Measurements from ENCODE around the gene FBXW9. TPM values are rescaled to one million over a fixed set of nuclear protein-coding genes. Genes with fewer than 3 reads are reported as not detected.

The FBXW9 gene
- total RNA-seq, 2 experiments from 2014 or later, result 2.2 to 2.4 TPM

DNA sequence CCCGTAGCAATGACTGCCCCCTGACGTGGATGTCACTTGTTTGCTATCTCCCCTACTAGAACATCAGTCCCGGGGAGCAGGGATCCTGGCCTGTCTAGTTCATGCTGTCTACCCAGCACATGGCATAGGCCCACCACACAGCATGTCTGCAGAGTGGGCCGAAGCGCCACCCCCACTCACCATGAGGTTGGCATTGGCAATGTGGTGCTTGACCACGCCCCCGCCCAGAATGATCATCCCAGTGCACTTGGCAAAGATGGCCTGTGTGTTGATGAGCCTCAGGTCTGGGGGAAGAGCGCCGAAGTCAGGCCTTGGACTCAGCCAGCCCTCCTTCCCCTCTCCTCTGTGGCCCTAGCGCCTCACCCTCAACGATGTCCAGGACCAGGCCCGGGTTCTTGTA lies 19.5 kb downstream of the FBXW9 start:
- TF ChIP-seq, protein P1, sequence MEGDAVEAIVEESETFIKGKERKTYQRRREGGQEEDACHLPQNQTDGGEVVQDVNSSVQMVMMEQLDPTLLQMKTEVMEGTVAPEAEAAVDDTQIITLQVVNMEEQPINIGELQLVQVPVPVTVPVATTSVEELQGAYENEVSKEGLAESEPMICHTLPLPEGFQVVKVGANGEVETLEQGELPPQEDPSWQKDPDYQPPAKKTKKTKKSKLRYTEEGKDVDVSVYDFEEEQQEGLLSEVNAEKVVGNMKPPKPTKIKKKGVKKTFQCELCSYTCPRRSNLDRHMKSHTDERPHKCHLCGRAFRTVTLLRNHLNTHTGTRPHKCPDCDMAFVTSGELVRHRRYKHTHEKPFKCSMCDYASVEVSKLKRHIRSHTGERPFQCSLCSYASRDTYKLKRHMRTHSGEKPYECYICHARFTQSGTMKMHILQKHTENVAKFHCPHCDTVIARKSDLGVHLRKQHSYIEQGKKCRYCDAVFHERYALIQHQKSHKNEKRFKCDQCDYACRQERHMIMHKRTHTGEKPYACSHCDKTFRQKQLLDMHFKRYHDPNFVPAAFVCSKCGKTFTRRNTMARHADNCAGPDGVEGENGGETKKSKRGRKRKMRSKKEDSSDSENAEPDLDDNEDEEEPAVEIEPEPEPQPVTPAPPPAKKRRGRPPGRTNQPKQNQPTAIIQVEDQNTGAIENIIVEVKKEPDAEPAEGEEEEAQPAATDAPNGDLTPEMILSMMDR (IDR thresholded peaks at IDR 0.05), result no peak
- POLR2A ChIA-PET, result interaction anchor here (1.1 to 1.4 kb wide), 2 partner anchors 8 to 57 kb away, joined by 4 read pairs; a partner anchor contains a TSS
- Histone ChIP-seq H3K4me3 (ENCODE audit: low read length) (no peak overlapping the region), H3K36me3 (ENCODE audit: insufficient read depth, low read length) (peaks cover 75% of the 10 kb centered on the region), H3K27ac (ENCODE audit: low read depth in 1 of 2, low read length in 2 of 2) (no peak overlapping the region), H3K4me1 (ENCODE audit: insufficient read depth, low read length) (peaks cover 39% of the 10 kb centered on the region), H3K9me3 (ENCODE audit: control insufficient read depth in 1 of 2, insufficient read depth in 1 of 2, low read length in 2 of 2) (no peaks in the 10 kb centered on the region), H3K27me3 (ENCODE audit: control insufficient read depth in 1 of 2, insufficient read depth in 2 of 2, low read length in 2 of 2) (no peaks in the 10 kb centered on the region)
- intact Hi-C loops (cut with DNase I, micrococcal nuclease), result loop anchor here in 1 of 2 experiments (2.0 to 5.0 kb wide), 2 partner anchors 120 to 170 kb away; no protein-coding TSS in a partner anchor
- Mint-ChIP-seq H3K36me3 (ENCODE audit: low read depth) (peaks cover 81% of the 10 kb centered on the region), H3K9me3 (no peaks in the 10 kb centered on the region), H3K4me3 (no peak overlapping the region), H3K4me1 (ENCODE audit: low read depth) (peaks cover 38% of the 10 kb centered on the region), H3K27ac (no peak overlapping the region), H3K27me3 (no peaks in the 10 kb centered on the region)
- CTCF ChIA-PET, result no interaction called here
- no peak for DNase-seq
- no peak for ATAC-seq (ENCODE audit: poor library complexity)

DNA sequence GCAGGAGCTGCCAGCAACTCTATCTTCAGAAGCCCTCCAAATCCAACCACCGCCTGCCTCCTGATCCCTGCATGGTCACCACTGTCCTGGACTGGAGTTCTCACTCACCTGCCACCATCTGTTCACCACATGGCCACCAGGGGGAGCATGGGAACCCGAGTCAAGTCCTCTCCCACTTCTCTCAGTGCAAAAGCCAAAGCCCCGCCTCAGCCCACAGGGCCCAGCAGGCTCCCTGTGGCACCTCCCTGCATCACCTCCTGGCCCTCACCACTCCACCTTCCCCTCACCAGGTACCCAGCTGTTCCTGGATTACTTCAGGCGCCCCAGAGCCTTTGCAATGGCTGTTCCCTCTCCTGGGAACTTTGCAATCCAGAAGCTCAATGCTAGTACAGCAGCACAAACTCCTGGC lies 20.0 kb downstream of the FBXW9 start:
- ATAC-seq (ENCODE audit: poor library complexity) (peak; percentile 48), DNase-seq (peak; percentile 74 to 89 (median 82))
- Mint-ChIP-seq H3K9me3 (no peaks in the 10 kb centered on the region), H3K4me1 (ENCODE audit: low read depth) (peaks cover 35% of the 10 kb centered on the region), H3K36me3 (ENCODE audit: low read depth) (peaks cover 78% of the 10 kb centered on the region), H3K27me3 (no peaks in the 10 kb centered on the region), H3K27ac (peak overlapping the region; percentile 49), H3K4me3 (peak overlapping the region; percentile 71)
- POLR2A ChIA-PET, result interaction anchor here (1.4 kb wide), 1 partner anchor 58 kb away, joined by 4 read pairs; no protein-coding TSS in a partner anchor
- no peak overlapping the region for H3K27ac ChIP-seq (ENCODE audit: low read depth in 1 of 2, low read length in 2 of 2)
- intact Hi-C loops (cut with DNase I, micrococcal nuclease), result loop anchor here in 1 of 2 experiments (2.0 to 5.0 kb wide), 2 partner anchors 121 to 170 kb away; no protein-coding TSS in a partner anchor
- peaks cover 36% of the 10 kb centered on the region for H3K4me1 ChIP-seq (ENCODE audit: insufficient read depth, low read length)
- no peaks in the 10 kb centered on the region for H3K9me3 ChIP-seq (ENCODE audit: control insufficient read depth in 1 of 2, insufficient read depth in 1 of 2, low read length in 2 of 2)
- no peaks in the 10 kb centered on the region for H3K27me3 ChIP-seq (ENCODE audit: control insufficient read depth in 1 of 2, insufficient read depth in 2 of 2, low read length in 2 of 2)
- TF ChIP-seq, protein P1 (IDR thresholded peaks at IDR 0.05), result peak; percentile 84
- H3K36me3 ChIP-seq (ENCODE audit: insufficient read depth, low read length), result peaks cover 75% of the 10 kb centered on the region
- no peak overlapping the region for H3K4me3 ChIP-seq (ENCODE audit: low read length)
- CTCF ChIA-PET, result interaction anchor here (1.0 kb wide), 1 partner anchor 84 kb away, joined by 3 read pairs; no protein-coding TSS in a partner anchor

DNA sequence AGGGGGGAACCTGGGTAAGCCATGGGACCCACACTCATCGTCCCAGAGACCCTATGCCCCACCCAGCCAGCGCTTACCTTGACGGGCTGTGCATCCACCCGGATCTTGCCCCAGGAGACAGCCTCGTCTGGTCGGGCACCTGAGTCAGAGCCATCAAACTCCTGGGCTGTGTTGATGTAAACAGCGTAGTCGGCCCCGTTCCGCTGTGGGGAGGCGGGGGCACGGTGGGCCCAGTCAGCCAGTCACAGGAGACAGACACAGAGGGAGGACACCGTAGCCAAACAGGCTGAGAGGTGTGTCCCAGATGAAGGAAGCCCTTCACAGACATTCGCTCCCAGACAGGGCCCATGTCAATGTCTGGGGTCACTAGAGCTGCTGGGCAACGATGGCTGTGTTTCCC lies 20.5 kb downstream of the FBXW9 start:
- DNase-seq (no peak), ATAC-seq (ENCODE audit: poor library complexity) (no peak)
- peaks cover 75% of the 10 kb centered on the region for H3K36me3 ChIP-seq (ENCODE audit: insufficient read depth, low read length)
- H3K9me3 Mint-ChIP-seq, result no peaks in the 10 kb centered on the region
- CTCF ChIA-PET, result interaction anchor here (1.0 kb wide), 1 partner anchor 85 kb away, joined by 3 read pairs; no protein-coding TSS in a partner anchor
- no peak overlapping the region for H3K4me3 Mint-ChIP-seq
- H3K27ac Mint-ChIP-seq, result peak overlapping the region; percentile 49
- TF ChIP-seq, protein P1 (IDR thresholded peaks at IDR 0.05), result no peak
- H3K27me3 Mint-ChIP-seq, result no peaks in the 10 kb centered on the region
- H3K27ac ChIP-seq (ENCODE audit: low read depth in 1 of 2, low read length in 2 of 2), result no peak overlapping the region
- H3K4me1 ChIP-seq (ENCODE audit: insufficient read depth, low read length), result peaks cover 32% of the 10 kb centered on the region
- H3K36me3 Mint-ChIP-seq (ENCODE audit: low read depth), result peaks cover 74% of the 10 kb centered on the region
- POLR2A ChIA-PET, result interaction anchor here (1.4 kb wide), 1 partner anchor 58 kb away, joined by 4 read pairs; no protein-coding TSS in a partner anchor
- no peak overlapping the region for H3K4me3 ChIP-seq (ENCODE audit: low read length)
- H3K27me3 ChIP-seq (ENCODE audit: control insufficient read depth in 1 of 2, insufficient read depth in 2 of 2, low read length in 2 of 2), result no peaks in the 10 kb centered on the region
- H3K4me1 Mint-ChIP-seq (ENCODE audit: low read depth), result peaks cover 31% of the 10 kb centered on the region
- intact Hi-C loops (cut with DNase I, micrococcal nuclease), result loop anchor here in 1 of 2 experiments (2.0 to 5.0 kb wide), 2 partner anchors 121 to 171 kb away; no protein-coding TSS in a partner anchor
- H3K9me3 ChIP-seq (ENCODE audit: control insufficient read depth in 1 of 2, insufficient read depth in 1 of 2, low read length in 2 of 2), result no peaks in the 10 kb centered on the region
